Osteocyte (in vitro differentiated cells): ENCODE data around the gene SOS1. TPM values are rescaled to one million over a fixed set of nuclear protein-coding genes. Genes with fewer than 3 reads are reported as not detected.

Experiments
- DNase-seq: peaks from one replicate; pipeline ENCODE4 v3.0.0; 2021; ENCODE audit warnings: mixed read lengths; ENCODE audit not compliant: unreplicated experiment; ENCODE audit errors: extremely low spot score
- H3K27ac Mint-ChIP-seq: one replicate; pipeline ENCODE4 v1.8.0; 2021; ENCODE audit warnings: mild to moderate bottlenecking, mixed read lengths; ENCODE audit not compliant: unreplicated experiment
- H3K27me3 Mint-ChIP-seq: one replicate; pipeline ENCODE4 v1.8.0; 2021; ENCODE audit warnings: mixed read lengths; ENCODE audit not compliant: unreplicated experiment
- H3K36me3 Mint-ChIP-seq: one replicate; pipeline ENCODE4 v1.8.0; 2021; ENCODE audit warnings: mixed read lengths; ENCODE audit not compliant: unreplicated experiment
- H3K4me1 Mint-ChIP-seq: one replicate; pipeline ENCODE4 v1.8.0; 2021; ENCODE audit warnings: mixed read lengths; ENCODE audit not compliant: unreplicated experiment
- H3K4me3 Mint-ChIP-seq: one replicate; pipeline ENCODE4 v1.8.0; 2021; ENCODE audit warnings: mild to moderate bottlenecking, moderate library complexity, mixed read lengths; ENCODE audit not compliant: unreplicated experiment
- H3K9me3 Mint-ChIP-seq: one replicate; pipeline ENCODE4 v1.8.0; 2021; ENCODE audit warnings: mixed read lengths; ENCODE audit not compliant: unreplicated experiment
- total RNA-seq: library from RNA; stranded (reverse); gene quantifications from 2 replicates; pipeline ENCODE4 v1.2.1, GENCODE V29; 2021
- TF ChIP-seq, protein P1 (sequence below): fragments of 200-600 bp; sonication (generic); IDR thresholded peaks from 2 replicates; pipeline ENCODE4 v1.5.0; 2021; ENCODE audit warnings: antibody characterized with exemption, mild to moderate bottlenecking, moderate library complexity

SOS1 gene
- total RNA-seq, 1 donor from 2014 or later = 35.6 TPM

DNA sequence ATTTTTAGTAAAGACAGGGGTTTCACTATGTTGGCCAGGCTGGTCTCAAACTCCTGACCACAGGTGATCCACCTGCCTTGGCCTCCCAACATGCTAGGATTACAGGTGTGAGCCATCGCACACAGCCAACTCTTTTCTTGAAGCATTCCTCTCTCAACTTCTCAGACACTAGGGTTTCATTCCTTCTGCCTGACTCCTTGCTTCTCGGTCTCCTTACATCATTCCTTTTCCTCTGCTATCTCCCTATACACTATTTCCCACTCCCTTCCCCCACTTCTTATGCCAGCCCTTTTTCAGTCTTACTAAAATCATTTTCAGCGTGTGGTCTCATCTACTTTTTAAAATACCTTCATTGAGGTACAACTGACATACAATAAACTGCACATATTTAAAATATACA lies 6.1 kb downstream of the SOS1 start:
- H3K4me3 Mint-ChIP-seq = no peak overlapping the region
- peaks cover 22% of the 10 kb centered on the region for H3K4me1 Mint-ChIP-seq
- H3K27me3 Mint-ChIP-seq = no peaks in the 10 kb centered on the region
- H3K27ac Mint-ChIP-seq = no peak overlapping the region
- no peaks in the 10 kb centered on the region for H3K9me3 Mint-ChIP-seq
- H3K36me3 Mint-ChIP-seq = peaks cover 11% of the 10 kb centered on the region
- DNase-seq = no peak
- TF ChIP-seq, protein P1, sequence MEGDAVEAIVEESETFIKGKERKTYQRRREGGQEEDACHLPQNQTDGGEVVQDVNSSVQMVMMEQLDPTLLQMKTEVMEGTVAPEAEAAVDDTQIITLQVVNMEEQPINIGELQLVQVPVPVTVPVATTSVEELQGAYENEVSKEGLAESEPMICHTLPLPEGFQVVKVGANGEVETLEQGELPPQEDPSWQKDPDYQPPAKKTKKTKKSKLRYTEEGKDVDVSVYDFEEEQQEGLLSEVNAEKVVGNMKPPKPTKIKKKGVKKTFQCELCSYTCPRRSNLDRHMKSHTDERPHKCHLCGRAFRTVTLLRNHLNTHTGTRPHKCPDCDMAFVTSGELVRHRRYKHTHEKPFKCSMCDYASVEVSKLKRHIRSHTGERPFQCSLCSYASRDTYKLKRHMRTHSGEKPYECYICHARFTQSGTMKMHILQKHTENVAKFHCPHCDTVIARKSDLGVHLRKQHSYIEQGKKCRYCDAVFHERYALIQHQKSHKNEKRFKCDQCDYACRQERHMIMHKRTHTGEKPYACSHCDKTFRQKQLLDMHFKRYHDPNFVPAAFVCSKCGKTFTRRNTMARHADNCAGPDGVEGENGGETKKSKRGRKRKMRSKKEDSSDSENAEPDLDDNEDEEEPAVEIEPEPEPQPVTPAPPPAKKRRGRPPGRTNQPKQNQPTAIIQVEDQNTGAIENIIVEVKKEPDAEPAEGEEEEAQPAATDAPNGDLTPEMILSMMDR = no peak

- Mint-ChIP-seq H3K36me3 (peaks cover 3% of the 10 kb centered on the region), H3K4me3 (no peak overlapping the region), H3K9me3 (no peaks in the 10 kb centered on the region), H3K27ac (no peak overlapping the region), H3K4me1 (peaks cover 18% of the 10 kb centered on the region), H3K27me3 (no peaks in the 10 kb centered on the region)
- no peak for DNase-seq
- TF ChIP-seq, protein P1 = no peak
Observed at GRCh38 chr2:39109537-39109936, 11.3 kb downstream of the SOS1 start.

DNA sequence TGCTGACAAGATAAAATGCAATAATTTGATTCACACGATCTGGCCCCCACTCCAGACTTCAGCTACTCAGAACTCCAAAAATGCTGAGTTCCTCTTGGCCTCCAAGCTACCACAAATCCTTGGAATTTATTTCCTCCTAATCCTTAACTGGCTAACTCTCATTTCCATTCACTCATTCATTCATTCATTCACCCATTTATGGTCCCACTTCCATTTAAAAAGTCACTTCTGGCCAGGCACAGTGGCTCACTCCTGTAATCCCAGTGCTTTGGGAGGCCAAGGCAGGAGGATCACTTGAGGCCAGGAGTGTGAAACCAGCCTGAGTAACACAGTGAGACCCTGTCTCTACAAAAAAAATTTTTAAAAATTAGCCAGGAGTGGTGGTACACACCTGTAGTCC lies 12.5 kb downstream of the SOS1 start:
- H3K27me3 Mint-ChIP-seq = no peaks in the 10 kb centered on the region
- H3K4me1 Mint-ChIP-seq = peaks cover 18% of the 10 kb centered on the region
- TF ChIP-seq, protein P1 = no peak
- H3K4me3 Mint-ChIP-seq = no peak overlapping the region
- H3K9me3 Mint-ChIP-seq = no peaks in the 10 kb centered on the region
- H3K36me3 Mint-ChIP-seq = peaks cover 3% of the 10 kb centered on the region
- DNase-seq = no peak
- H3K27ac Mint-ChIP-seq = no peak overlapping the region

DNA sequence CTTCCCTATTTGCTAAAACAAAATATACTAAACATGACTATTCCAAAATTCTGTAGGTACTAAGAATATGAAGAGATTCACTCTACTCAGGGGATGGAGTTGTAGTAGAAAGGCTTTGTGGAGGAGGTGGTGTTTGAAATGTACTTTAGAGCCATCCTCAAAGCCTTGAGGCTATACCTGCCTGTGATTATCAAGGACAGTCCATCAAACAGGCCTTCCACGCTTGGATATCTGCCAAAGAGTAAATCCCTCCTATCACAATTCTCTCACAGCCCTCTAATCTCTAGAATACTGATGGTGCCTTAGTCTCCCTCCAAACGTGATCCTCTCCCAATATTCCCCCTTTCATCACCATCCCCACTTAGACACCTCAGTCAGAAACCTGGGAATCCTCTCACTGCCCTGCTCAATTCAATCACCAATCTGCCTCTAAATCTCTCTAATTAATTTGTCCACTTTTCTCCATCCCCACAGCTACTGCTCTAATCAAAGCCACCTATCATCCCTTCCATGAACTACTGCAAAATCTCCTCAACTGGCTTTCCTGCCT lies 13.1 kb downstream of the SOS1 start:
- peak overlapping the region; percentile 59 for H3K27ac Mint-ChIP-seq
- no peaks in the 10 kb centered on the region for H3K9me3 Mint-ChIP-seq
- no peak overlapping the region for H3K4me3 Mint-ChIP-seq
- no peaks in the 10 kb centered on the region for H3K27me3 Mint-ChIP-seq
- DNase-seq = no peak
- TF ChIP-seq, protein P1 = no peak
- peaks cover 18% of the 10 kb centered on the region for H3K4me1 Mint-ChIP-seq
- H3K36me3 Mint-ChIP-seq = peaks cover 3% of the 10 kb centered on the region

GRCh38 chr2:39107156-39107555 lies 13.7 kb downstream of the SOS1 start:
- TF ChIP-seq, protein P1 = no peak
- no peak overlapping the region for H3K4me3 Mint-ChIP-seq
- H3K27ac Mint-ChIP-seq = peak overlapping the region; percentile 24
- no peaks in the 10 kb centered on the region for H3K9me3 Mint-ChIP-seq
- DNase-seq = no peak
- H3K4me1 Mint-ChIP-seq = peaks cover 18% of the 10 kb centered on the region
- H3K36me3 Mint-ChIP-seq = peaks cover 3% of the 10 kb centered on the region
- no peaks in the 10 kb centered on the region for H3K27me3 Mint-ChIP-seq
